ENCODE data around the gene SLC1A3.

Gene SLC1A3

GRCh38 chr5:36654564-36654963 lies 48.2 kb downstream of the SLC1A3 start:
- no peak for DNase-seq (ENCODE audit: low read depth in 1 of 2, low spot score in 1 of 2)

DNA sequence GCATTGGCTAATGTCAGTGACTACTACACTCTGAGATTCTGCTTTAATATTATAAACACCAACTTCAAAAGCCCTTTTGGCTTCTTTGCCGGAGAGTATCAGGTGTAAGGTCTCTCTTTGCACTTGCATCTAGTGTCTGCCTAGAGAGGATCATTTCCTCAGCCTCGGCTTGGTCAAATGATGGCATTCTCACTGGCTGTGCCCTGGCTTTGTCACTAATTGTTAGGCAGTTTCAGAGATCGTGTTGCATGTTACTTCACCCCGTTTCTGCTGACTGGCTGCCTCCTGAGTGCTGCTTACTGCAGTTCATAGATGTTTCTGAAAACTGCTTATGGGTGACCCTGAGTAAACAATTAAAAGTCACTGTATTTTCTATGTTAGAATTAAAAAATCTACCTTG lies 48.8 kb downstream of the SLC1A3 start:
- no peak for DNase-seq (ENCODE audit: low read depth in 1 of 2, low spot score in 1 of 2)

DNA sequence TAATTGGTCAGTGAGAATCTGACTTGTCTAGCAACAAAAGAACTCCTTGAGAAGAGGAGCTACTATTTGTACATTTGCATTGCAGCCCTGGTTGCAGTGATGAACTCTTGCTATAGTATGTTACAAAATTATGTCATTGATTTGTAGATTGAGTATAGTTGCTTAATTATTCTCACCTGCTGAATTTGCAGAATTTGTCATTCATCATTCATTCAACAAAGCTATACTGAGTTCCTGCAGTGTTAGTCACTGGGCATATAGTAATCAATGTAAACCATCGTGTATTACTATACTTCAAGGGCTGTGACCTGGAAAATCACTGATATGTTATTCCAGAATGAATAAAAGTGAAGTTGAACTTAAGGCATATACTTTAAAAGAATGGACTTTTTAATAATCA lies 50.1 kb downstream of the SLC1A3 start:
- DNase-seq (ENCODE audit: low read depth in 1 of 2, low spot score in 1 of 2) = no peak

- no peak for DNase-seq (ENCODE audit: low read depth in 1 of 2, low spot score in 1 of 2)
Measured at GRCh38 chr5:36657563-36657995, 51.2 kb downstream of the SLC1A3 start.

- no peak for DNase-seq (ENCODE audit: low read depth in 1 of 2, low spot score in 1 of 2)
Measured at GRCh38 chr5:36658038-36658756, 51.8 kb downstream of the SLC1A3 start.

DNA sequence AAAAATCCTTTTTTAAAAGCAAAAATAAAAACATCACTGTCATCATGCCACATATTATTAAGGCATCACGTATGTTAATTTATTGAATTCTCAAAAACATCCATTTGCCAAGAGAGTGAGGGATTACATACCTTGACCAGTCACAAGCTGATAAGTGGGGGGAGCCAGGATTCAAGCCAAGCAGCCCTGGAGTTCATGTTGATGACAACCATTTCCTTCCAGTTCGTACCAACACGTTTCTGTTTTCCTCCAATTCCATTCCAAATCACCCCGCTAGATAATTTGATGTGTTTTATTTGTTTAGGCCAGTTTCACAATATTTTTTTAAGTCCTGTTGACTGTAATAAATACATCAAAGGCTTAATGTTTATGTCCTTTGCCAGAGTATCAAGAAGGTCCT lies 53.0 kb downstream of the SLC1A3 start:
- DNase-seq (ENCODE audit: low read depth in 1 of 2, low spot score in 1 of 2) = no peak

GRCh38 chr5:36660397-36661049 lies 54.1 kb downstream of the SLC1A3 start:
- DNase-seq (ENCODE audit: low read depth in 1 of 2, low spot score in 1 of 2) = no peak

- DNase-seq (ENCODE audit: low read depth in 1 of 2, low spot score in 1 of 2) = no peak
Measured at GRCh38 chr5:36661456-36662220, 55.2 kb downstream of the SLC1A3 start.

DNA sequence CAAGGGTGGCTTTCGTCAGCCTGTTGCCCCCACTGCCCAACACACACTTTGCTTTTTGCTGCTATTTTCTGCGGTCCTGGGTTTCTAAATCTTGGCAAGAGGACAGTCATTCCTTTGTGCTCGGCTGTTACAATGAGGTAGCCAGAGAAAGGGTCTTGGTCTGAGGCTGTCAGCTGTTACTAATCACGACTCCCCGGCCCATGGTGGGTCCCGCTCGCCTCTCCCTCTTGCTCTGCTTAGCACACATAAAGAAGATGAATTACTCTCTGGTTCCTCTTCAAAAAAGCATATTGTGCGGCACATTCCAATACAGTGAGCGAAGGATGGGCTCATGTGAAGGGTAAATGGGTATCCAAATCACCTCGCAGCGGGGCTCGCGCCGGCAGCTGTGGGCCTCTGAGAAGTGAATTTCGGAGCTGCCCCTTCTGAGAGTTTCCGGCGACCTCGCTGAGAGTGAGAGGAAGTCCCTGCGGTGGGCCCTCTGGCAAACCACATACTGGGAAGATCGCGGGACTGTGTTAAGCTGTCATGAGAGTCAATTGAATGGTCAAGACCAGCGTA lies 56.0 kb downstream of the SLC1A3 start:
- no peak for DNase-seq (ENCODE audit: low read depth in 1 of 2, low spot score in 1 of 2)

GRCh38 chr5:36664766-36665165 lies 58.4 kb downstream of the SLC1A3 start:
- no peak for DNase-seq (ENCODE audit: low read depth in 1 of 2, low spot score in 1 of 2)

DNA sequence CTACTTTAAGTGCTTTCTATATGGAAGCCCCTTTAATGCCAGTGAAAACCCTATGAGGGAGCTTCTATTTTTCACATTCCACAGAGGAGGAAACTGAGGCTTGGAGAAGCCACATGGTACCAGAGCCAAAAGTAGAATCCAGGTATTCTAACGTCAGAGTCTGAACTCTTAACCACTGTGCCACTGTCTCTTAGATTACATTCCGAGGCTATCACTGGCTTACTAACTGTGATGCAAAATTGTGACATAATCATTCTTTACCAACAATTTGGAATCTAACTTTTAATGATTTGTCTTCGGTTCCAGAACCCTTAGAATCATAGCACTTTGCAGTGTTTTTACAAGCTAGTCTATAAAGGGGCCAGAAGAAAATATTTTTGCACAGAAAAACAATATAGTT lies 59.2 kb downstream of the SLC1A3 start:
- no peak for DNase-seq (ENCODE audit: low read depth in 1 of 2, low spot score in 1 of 2)

DNA sequence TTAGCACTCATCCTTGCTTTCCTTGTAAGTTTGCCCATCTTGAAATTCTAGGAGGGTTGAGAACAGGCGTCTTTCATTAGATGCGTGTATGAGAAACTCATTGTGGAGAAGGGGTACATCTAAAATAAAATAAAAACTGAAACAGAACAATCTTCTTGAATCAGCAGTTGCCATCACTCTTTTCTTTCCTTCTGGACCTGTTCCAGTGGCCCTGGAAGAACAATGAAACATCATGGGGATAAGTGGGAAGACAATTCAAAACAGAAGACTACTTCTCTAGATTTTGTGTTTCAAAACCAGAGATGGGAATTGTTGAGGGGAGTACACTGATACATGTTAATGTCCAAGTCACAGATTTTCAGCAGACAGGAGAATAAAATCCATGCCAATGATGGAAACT lies 59.9 kb downstream of the SLC1A3 start:
- no peak for DNase-seq (ENCODE audit: low read depth in 1 of 2, low spot score in 1 of 2)

DNA sequence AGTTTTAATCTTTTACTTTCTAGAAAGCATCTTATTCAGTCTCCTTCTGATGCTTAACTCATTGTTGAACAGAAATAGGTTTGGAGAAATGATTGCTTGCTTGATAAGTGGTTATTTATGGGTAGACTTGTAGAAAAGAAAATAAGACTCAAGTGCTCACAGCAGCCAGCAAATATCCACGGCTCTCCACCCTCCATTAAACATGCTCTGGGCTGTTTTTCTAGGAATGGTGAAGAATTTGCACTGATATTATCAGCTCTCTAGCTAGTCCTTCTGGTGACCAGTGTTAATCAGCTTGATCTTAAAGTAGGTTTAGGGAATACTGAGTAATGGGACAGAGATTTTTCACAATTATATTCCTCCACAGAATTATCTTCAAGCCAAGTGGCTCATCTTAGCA lies 60.6 kb downstream of the SLC1A3 start:
- DNase-seq (ENCODE audit: low read depth in 1 of 2, low spot score in 1 of 2) = no peak

GRCh38 chr5:36667824-36668223 lies 61.4 kb downstream of the SLC1A3 start:
- no peak for DNase-seq (ENCODE audit: low read depth in 1 of 2, low spot score in 1 of 2)

- DNase-seq (ENCODE audit: low read depth in 1 of 2, low spot score in 1 of 2) = no peak
Measured at GRCh38 chr5:36669015-36669651, 62.7 kb downstream of the SLC1A3 start.

GRCh38 chr5:36670548-36670947 lies 64.1 kb downstream of the SLC1A3 start:
- DNase-seq (ENCODE audit: low read depth in 1 of 2, low spot score in 1 of 2) = no peak

GRCh38 chr5:36675282-36675681 lies 68.9 kb downstream of the SLC1A3 start:
- no peak for DNase-seq (ENCODE audit: low read depth in 1 of 2, low spot score in 1 of 2)

- DNase-seq (ENCODE audit: low read depth in 1 of 2, low spot score in 1 of 2) = no peak
Measured at GRCh38 chr5:36679221-36679989, 73.0 kb downstream of the SLC1A3 start.

- no peak for DNase-seq (ENCODE audit: low read depth in 1 of 2, low spot score in 1 of 2)
Measured at GRCh38 chr5:36680066-36680465, 73.7 kb downstream of the SLC1A3 start.

GRCh38 chr5:36681711-36682110 lies 75.3 kb downstream of the SLC1A3 start:
- no peak for DNase-seq (ENCODE audit: low read depth in 1 of 2, low spot score in 1 of 2)

DNA sequence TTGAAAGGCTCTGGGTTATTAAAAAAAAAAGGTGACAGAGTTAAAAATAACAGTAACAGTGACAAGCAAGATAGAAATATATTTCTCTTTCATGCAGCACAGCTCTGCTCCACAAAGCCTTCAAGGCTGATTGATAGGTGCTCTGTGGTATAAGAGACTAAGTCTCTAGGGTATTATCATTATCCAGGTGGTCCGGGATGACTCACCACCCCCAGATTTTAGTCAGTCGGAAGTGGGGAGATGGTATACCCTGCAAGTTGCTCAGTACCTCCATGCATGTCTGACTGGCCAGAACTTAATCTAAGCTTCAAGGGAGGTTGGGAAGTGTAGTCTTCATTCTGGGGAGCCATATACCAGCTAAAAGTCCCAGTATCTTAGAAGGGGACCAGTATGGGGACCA lies 76.1 kb downstream of the SLC1A3 start:
- no peak for DNase-seq (ENCODE audit: low read depth in 1 of 2, low spot score in 1 of 2)
